SK-N-SH (cell line): ENCODE measurements around the gene ACER3.

Source experiments
- CTCF ChIP-seq: fragments of 200-600 bp; sonication (generic); IDR thresholded peaks from 2 replicates; pipeline ENCODE4 v1.6.1; 2017; ENCODE audit warnings: antibody characterized with exemption, mild to moderate bottlenecking, moderate library complexity
- ELF1 ChIP-seq: IDR thresholded peaks from 2 replicates; pipeline ENCODE4 v1.4.0; 2012

GRCh38 chr11:77053217-77054015, 192.7 kb downstream of the ACER3 start:
- TF ChIP-seq ELF1 (no peak), CTCF (no peak)
